IPS-11a (cell line): ENCODE measurements around the gene TMEM183A.
"Not testable (repeated sequence)": the region's sequence is repeated elsewhere in the genome, so short reads cannot be mapped to it uniquely, and the experiment has no call there.

Source experiments
- H3K4me3 ChIP-seq: one replicate; pipeline ENCODE4 v1.5.1; 2013; ENCODE audit warnings: low read depth, low read length, control low read depth

Gene TMEM183A

DNA sequence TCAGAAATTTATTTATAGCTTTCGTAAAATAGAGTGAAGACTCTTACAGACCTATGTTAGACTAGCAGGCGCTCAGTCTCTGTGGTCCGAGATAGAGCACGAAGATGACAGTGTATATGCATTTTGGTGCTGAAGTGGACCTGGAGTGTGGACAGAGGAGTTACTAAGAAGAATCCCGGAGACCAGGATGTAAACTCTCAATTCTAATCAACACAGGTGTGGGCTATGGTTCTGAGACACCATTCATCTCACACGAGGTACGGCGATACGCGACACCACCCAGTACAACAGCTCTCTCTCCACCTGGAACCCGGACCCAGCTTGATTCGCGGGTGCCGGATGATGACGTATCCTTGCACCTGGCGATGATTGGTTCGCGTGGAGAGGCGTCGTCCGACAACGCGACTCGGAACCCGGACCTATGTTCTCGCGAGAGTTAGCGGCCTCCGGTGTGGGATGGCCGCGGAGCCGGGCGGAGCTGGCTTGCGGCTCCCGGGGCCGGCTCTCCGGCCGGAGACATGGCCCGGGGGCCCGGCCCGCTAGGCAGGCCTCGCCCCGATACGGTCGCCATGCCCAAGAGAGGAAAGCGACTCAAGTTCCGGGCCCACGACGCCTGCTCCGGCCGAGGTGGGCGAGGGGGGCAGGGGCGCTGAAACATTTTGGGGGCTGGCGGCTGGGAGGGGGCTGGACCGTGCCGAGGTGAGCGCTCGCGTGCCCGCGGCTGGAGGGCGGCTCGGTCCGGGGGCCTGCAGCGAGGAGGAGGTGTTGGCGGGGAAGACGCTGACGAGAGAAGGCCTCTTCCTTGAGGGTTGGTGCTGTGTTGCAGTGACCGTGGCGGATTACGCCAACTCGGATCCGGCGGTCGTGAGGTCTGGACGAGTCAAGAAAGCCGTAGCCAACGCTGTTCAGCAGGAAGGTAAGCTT lies at the start of gene TMEM183A:
TMEM183A (plus strand) TSS at position 427 of the 924 bp plus-strand sequence; CDS start at position 519, 92 bp downstream.
- H3K4me3 ChIP-seq = peak within 1 kb of the TSS; percentile 99

DNA sequence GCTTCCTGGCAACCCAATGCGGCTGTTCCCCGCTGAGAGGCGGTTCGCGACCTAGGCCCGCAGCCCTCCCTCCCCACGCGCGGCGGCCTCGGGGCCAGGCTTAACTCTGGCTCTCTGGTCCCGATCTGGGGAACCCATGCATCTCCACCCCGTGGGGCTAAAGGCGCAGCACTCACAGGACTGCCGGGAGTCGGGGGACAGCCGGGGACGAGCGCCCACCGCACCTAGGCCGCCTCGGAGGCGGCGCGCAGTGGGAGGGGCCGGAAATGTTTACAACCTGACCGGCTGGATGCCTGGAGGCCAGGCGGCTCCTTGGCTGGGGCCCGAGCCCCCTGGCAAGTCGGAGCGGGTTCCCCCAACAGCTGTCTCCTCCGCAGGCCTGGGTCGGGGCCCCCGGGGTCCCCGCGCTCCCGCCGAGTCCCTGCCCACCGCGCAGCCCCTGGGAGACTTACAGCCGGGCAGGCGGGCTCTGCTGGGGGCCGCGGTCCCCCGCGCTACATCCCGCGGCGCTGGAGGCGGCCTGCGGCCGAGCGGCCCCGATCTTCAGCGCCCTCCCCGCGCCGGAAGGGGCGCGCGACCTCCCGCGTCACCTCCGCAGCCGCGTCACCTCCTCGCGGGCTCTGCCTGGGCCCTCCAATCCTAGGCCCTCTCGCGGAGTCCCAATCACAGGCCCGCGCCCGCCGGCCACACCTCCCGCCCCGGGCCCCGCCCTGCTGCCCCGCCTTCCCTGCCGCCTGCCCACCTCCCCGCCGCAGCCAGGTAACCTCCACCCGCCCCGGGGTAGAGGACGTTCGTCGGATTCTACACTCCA lies 49.2 kb upstream of the TMEM183A start, which contains the start of gene ADIPOR1:
ADIPOR1 (minus strand) TSS at position 580 of the 811 bp plus-strand sequence. CDS start 7,242 bp downstream, outside the sequence.
- peak within 1 kb of the TSS; percentile 82 for H3K4me3 ChIP-seq

GRCh38 chr1:202958544-202959275 lies 48.5 kb upstream of the TMEM183A start:
- H3K4me3 ChIP-seq = peak overlapping the region; percentile 56

DNA sequence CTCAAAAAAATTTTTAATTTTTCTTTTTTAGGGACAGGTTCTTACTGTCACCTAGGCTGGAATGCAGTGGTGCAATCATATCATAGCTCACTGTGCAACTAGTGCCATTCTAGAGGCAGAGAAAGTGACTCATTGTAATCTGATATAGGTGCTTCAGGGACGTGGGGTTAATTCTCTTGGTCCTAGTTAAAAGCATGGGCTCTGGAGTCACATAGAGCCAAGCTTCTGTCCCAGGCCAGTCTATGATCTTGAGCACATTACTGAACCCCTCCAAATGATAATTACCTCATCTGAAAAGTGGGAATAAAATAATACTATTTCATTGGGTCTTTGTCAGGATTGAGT lies 47.9 kb upstream of the TMEM183A start:
- H3K4me3 ChIP-seq = no peak overlapping the region

DNA sequence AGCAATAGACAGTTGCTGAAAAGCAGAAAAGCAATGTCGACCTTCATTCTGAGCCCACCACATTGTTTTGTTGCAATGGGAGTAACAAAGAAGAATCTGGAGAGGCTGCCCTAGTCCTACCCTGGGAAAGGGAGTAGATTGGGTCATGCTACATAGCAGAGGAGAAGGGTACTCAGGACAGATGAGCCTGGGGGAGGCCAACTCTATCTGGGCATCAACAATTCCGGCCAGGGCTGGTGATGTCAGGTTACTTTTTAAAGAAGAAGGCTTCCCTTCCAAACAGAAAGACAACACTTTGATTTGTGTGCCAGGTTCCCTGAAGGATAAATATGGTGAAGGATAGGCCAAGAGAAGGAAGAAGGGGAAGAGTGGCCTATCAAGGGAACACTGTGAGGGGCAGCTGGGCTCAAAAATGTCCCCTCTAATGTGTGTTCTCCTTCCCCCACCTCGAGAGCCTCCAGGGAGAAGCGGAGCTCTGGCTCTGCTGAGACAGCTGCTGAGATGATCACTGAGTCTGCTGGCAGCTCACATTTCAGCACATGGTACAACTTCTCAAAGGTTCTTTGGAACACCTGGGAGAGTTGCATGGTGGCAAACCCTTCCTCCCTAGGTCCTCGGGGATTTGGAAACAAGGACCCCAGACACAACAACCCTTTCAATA lies 45.8 kb upstream of the TMEM183A start:
- H3K4me3 ChIP-seq = no peak overlapping the region

- no peak overlapping the region for H3K4me3 ChIP-seq
These were observed 42.3 kb upstream of the TMEM183A start for GRCh38 chr1:202964791-202965410.

GRCh38 chr1:202965422-202965821 lies 41.8 kb upstream of the TMEM183A start:
- no peak overlapping the region for H3K4me3 ChIP-seq

- peak overlapping the region; percentile 84 for H3K4me3 ChIP-seq
These were observed 40.9 kb upstream of the TMEM183A start for GRCh38 chr1:202966006-202966898.

- peak overlapping the region; percentile 55 for H3K4me3 ChIP-seq
These were observed 39.4 kb upstream of the TMEM183A start for GRCh38 chr1:202967684-202968281.

GRCh38 chr1:202968351-202968750 lies 38.8 kb upstream of the TMEM183A start:
- no peak overlapping the region for H3K4me3 ChIP-seq

DNA sequence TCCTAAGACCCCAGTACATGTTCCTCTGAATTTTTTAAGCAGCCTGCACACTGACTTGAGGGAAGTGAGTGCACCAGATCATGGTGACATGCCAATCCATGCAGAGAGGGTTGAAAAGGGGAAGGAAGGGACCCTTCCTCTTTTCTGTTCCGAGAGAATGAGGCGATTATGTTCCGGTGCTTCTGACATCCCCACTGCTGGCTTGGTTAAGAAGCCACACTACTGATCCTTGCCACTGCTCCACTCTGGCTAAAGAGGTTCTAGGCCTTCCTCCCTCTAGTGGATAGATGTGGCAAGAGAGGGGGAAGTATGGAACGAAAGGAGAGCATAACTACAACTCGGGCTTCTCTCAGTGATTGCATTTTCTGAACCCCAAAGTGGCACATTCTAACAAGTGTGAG lies 38.3 kb upstream of the TMEM183A start:
- H3K4me3 ChIP-seq = no peak overlapping the region

DNA sequence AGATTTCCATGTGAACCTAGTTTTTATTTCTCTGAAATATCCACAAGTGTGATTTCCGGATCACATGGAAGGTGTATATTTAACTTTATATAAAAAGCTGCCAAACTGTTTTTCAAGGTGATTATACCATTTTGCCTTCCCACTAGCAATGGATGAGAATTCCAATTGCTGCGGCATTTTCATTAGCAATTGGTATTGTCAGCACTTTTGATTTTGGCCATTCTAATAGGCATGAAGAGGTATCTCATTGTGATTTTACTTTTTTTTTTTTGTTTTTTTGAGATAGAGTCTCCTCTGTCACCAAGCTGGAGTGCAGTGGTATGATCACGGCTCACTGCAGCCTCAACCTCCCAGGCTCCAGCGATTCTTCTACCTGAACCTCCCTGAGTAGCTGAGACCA lies 35.1 kb upstream of the TMEM183A start:
- no peak overlapping the region for H3K4me3 ChIP-seq

DNA sequence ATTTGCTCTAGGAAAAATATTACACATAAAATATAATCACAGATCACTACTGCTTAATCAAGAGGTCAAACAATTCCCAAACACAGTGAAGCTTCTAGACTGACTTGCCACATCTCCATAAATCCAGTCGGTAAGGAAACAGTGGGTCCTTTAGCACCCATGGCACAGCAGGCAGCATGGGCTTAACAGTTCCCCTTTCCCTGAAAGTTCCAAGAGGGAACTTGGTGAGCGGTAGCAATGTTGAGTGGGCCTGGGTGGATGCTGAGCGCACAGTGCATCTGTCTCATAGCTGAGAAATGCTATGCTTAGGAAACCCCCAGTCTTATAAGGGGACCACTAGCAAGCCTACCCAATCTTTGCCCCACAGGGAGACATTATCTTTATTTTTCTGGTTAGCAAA lies 32.3 kb upstream of the TMEM183A start:
- no peak overlapping the region for H3K4me3 ChIP-seq

GRCh38 chr1:202976633-202977032 lies 30.5 kb upstream of the TMEM183A start:
- H3K4me3 ChIP-seq = no peak overlapping the region

- no peak overlapping the region for H3K4me3 ChIP-seq
These were observed 27.7 kb upstream of the TMEM183A start for GRCh38 chr1:202979459-202979858.

DNA sequence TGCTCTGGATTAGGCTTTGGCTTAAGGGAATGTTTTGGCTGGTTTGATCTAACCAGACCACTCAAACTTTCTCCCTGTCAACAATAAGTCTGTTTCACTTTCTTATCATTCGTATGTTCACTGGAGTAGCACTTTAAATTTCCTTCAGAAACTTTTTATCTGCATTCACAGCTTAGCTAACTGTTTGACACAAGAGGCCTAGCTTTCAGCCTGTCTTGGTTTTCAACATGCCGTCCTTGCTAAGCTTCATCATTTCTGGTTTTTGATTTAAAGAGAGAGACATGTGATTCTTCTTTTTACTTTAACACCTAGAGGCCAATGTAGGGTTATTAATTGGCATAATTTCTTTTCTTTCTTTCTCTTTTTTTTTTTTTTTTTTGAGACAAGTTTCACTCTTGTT lies 25.2 kb upstream of the TMEM183A start:
- H3K4me3 ChIP-seq = no peak overlapping the region

DNA sequence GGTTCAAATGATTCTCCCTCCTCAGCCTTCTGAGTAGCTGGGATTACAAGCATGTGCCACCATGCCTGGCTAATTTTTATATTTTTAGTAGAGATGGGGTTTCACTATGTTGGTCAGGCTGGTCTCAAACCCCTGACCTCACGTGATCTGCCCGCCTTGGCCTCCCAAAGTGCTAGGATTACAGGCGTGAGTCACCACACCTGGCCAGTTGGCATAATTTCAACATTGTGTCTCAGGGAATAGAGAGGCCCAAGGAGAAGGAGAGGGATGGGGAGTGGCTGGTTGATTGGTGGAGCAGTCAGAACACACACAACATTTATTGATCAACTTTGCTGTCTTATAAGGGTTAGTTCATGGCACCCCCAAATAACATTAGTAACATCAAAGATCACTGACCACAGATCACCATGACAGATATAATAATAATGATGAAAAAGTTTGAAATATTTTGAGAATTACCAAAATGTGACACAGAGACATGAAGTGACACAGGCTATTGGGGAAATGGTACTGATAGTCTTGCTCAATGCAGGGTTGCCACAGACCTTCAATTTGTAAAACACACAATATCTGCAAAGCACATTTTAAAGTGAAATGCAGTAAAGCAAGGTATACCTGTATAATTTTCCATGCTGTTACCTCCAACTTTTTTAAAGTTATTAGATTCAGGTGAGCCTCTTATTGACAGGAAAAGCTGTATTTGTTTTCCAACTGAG lies 24.3 kb upstream of the TMEM183A start:
- H3K4me3 ChIP-seq = no peak overlapping the region

DNA sequence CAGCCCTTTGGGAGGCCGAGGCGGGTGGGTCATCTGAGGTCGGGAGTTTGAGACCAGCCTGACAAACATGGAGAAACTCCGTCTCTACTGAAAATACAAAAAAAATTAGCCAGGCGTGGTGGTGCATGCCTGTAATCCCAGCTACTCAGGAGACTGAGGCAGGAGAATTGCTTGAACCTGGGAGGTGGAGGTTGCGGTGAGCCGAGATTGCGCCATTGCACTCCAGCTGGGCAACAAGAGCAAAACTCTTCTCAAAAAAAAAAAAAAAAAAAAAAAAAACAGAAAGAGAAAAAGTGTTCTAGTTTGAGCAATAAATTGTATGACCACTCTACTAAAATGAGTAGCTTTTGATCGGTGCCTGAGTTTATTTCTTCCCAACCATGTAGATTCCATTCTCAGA lies 21.1 kb upstream of the TMEM183A start:
- H3K4me3 ChIP-seq = not testable (repeated sequence)
